ENCODE data around the gene INO80C.

Gene INO80C

GRCh38 chr18:35474884-35475283 is 22.9 kb downstream of the INO80C start:
- no peak overlapping the region for H4K8ac ChIP-seq (ENCODE audit: low read depth, low read length)
- H2BK120ac ChIP-seq (ENCODE audit: insufficient read depth, low read length, poor library complexity), result no peak overlapping the region
- H3K4me1 ChIP-seq (ENCODE audit: control insufficient read depth in 1 of 2, insufficient read depth in 2 of 2, low read length in 2 of 2), result no peaks in the 10 kb centered on the region
- H2BK12ac ChIP-seq (ENCODE audit: low read length), result no peak overlapping the region
- no peak overlapping the region for H4K91ac ChIP-seq (ENCODE audit: low read depth, low read length)
- H3K79me1 ChIP-seq (ENCODE audit: low read length), result no peaks in the 10 kb centered on the region
- no peaks in the 10 kb centered on the region for H3K36me3 ChIP-seq (ENCODE audit: control insufficient read depth in 1 of 2, insufficient read depth in 2 of 2, low read length in 2 of 2)
- H4K12ac ChIP-seq (ENCODE audit: low read depth, low read length), result no peak overlapping the region
- no peak overlapping the region for H3K4me3 ChIP-seq (ENCODE audit: low read depth, low read length)
- no peak overlapping the region for H3K9ac ChIP-seq (ENCODE audit: low read length)
- H3K18ac ChIP-seq (ENCODE audit: low read length), result no peak overlapping the region
- no peak for DNase-seq
- H3K27me3 ChIP-seq (ENCODE audit: insufficient read depth, low read length), result no peaks in the 10 kb centered on the region
- no CpG with 5 or more reads among the region's 1 CpG for WGBS (ENCODE audit: extremely low coverage, insufficient coverage, insufficient read length)
- no peaks in the 10 kb centered on the region for H3K9me3 ChIP-seq (ENCODE audit: insufficient read depth, low read depth, low read length)
- H3K4ac ChIP-seq (ENCODE audit: low read depth, low read length), result no peak overlapping the region
- no peak overlapping the region for H3K27ac ChIP-seq (ENCODE audit: low read depth, low read length)
- no peak overlapping the region for H2BK5ac ChIP-seq (ENCODE audit: low read depth, low read length, poor library complexity)
- no peak overlapping the region for H2AK5ac ChIP-seq (ENCODE audit: low read length)
- no peak overlapping the region for H3K23ac ChIP-seq (ENCODE audit: low read length)
- no peaks in the 10 kb centered on the region for H3K79me2 ChIP-seq (ENCODE audit: control insufficient read depth, insufficient read depth, low read length, poor library complexity)
- no peak overlapping the region for H3K14ac ChIP-seq (ENCODE audit: low read length)
- H3K4me2 ChIP-seq (ENCODE audit: low read length), result no peak overlapping the region
- H2AFZ ChIP-seq (ENCODE audit: insufficient read depth, low read length, poor library complexity), result no peak overlapping the region

GRCh38 chr18:35473562-35473961 is 24.2 kb downstream of the INO80C start:
- no peak overlapping the region for H3K4me2 ChIP-seq (ENCODE audit: low read length)
- no peak overlapping the region for H2BK5ac ChIP-seq (ENCODE audit: low read depth, low read length, poor library complexity)
- peaks cover 4% of the 10 kb centered on the region for H3K9me3 ChIP-seq (ENCODE audit: insufficient read depth, low read depth, low read length)
- no peaks in the 10 kb centered on the region for H3K79me1 ChIP-seq (ENCODE audit: low read length)
- no peak overlapping the region for H4K8ac ChIP-seq (ENCODE audit: low read depth, low read length)
- H3K4me1 ChIP-seq (ENCODE audit: control insufficient read depth in 1 of 2, insufficient read depth in 2 of 2, low read length in 2 of 2), result no peaks in the 10 kb centered on the region
- H3K23ac ChIP-seq (ENCODE audit: low read length), result no peak overlapping the region
- H2AFZ ChIP-seq (ENCODE audit: insufficient read depth, low read length, poor library complexity), result no peak overlapping the region
- no peaks in the 10 kb centered on the region for H3K79me2 ChIP-seq (ENCODE audit: control insufficient read depth, insufficient read depth, low read length, poor library complexity)
- no peak overlapping the region for H3K18ac ChIP-seq (ENCODE audit: low read length)
- no peak overlapping the region for H2BK120ac ChIP-seq (ENCODE audit: insufficient read depth, low read length, poor library complexity)
- H3K27me3 ChIP-seq (ENCODE audit: insufficient read depth, low read length), result no peaks in the 10 kb centered on the region
- H2BK12ac ChIP-seq (ENCODE audit: low read length), result no peak overlapping the region
- no peak overlapping the region for H4K12ac ChIP-seq (ENCODE audit: low read depth, low read length)
- H3K14ac ChIP-seq (ENCODE audit: low read length), result no peak overlapping the region
- no peak overlapping the region for H2AK5ac ChIP-seq (ENCODE audit: low read length)
- no peak overlapping the region for H3K4me3 ChIP-seq (ENCODE audit: low read depth, low read length)
- H3K36me3 ChIP-seq (ENCODE audit: control insufficient read depth in 1 of 2, insufficient read depth in 2 of 2, low read length in 2 of 2), result no peaks in the 10 kb centered on the region
- no peak overlapping the region for H3K4ac ChIP-seq (ENCODE audit: low read depth, low read length)
- no peak overlapping the region for H3K27ac ChIP-seq (ENCODE audit: low read depth, low read length)
- WGBS (ENCODE audit: extremely low coverage, insufficient coverage, insufficient read length), result no CpG with 5 or more reads among the region's 1 CpG
- no peak for DNase-seq
- no peak overlapping the region for H4K91ac ChIP-seq (ENCODE audit: low read depth, low read length)
- H3K9ac ChIP-seq (ENCODE audit: low read length), result no peak overlapping the region

GRCh38 chr18:35470435-35470834 is 27.3 kb downstream of the INO80C start:
- H3K4me2 ChIP-seq (ENCODE audit: low read length), result no peak overlapping the region
- no peak overlapping the region for H3K27ac ChIP-seq (ENCODE audit: low read depth, low read length)
- H2BK12ac ChIP-seq (ENCODE audit: low read length), result no peak overlapping the region
- H3K36me3 ChIP-seq (ENCODE audit: control insufficient read depth in 1 of 2, insufficient read depth in 2 of 2, low read length in 2 of 2), result no peaks in the 10 kb centered on the region
- no peak overlapping the region for H4K12ac ChIP-seq (ENCODE audit: low read depth, low read length)
- H3K14ac ChIP-seq (ENCODE audit: low read length), result no peak overlapping the region
- H3K79me1 ChIP-seq (ENCODE audit: low read length), result no peaks in the 10 kb centered on the region
- H2BK5ac ChIP-seq (ENCODE audit: low read depth, low read length, poor library complexity), result no peak overlapping the region
- H2BK120ac ChIP-seq (ENCODE audit: insufficient read depth, low read length, poor library complexity), result no peak overlapping the region
- no peaks in the 10 kb centered on the region for H3K4me1 ChIP-seq (ENCODE audit: control insufficient read depth in 1 of 2, insufficient read depth in 2 of 2, low read length in 2 of 2)
- H4K8ac ChIP-seq (ENCODE audit: low read depth, low read length), result no peak overlapping the region
- no peak overlapping the region for H2AK5ac ChIP-seq (ENCODE audit: low read length)
- no peak overlapping the region for H3K23ac ChIP-seq (ENCODE audit: low read length)
- no peak overlapping the region for H3K9ac ChIP-seq (ENCODE audit: low read length)
- H3K4me3 ChIP-seq (ENCODE audit: low read depth, low read length), result no peak overlapping the region
- no peak overlapping the region for H2AFZ ChIP-seq (ENCODE audit: insufficient read depth, low read length, poor library complexity)
- no peaks in the 10 kb centered on the region for H3K27me3 ChIP-seq (ENCODE audit: insufficient read depth, low read length)
- H3K4ac ChIP-seq (ENCODE audit: low read depth, low read length), result no peak overlapping the region
- H3K79me2 ChIP-seq (ENCODE audit: control insufficient read depth, insufficient read depth, low read length, poor library complexity), result no peaks in the 10 kb centered on the region
- H3K9me3 ChIP-seq (ENCODE audit: insufficient read depth, low read depth, low read length), result peaks cover 4% of the 10 kb centered on the region
- DNase-seq, result no peak
- no CpG with 5 or more reads among the region's 6 CpGs for WGBS (ENCODE audit: extremely low coverage, insufficient coverage, insufficient read length)
- H4K91ac ChIP-seq (ENCODE audit: low read depth, low read length), result no peak overlapping the region
- H3K18ac ChIP-seq (ENCODE audit: low read length), result no peak overlapping the region

DNA sequence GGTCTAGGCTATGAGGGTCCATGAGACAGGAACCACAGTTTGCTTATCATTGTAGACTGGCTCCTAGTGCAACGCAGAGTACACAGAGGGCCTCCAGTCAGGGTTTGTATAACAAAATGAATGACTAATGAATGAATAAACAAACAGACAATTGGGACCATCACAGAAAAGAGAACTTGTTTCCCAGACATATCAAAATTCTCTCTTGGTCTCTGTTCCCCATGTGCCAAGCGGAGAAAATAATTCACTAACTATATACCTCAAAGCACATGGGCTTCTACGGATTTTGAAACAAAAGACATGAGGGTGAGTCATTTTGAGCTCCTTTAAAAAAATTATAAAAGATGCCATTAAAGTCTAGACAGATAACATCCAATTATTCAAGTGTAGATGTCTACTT is 28.0 kb downstream of the INO80C start:
- Histone ChIP-seq H2BK12ac (ENCODE audit: low read length) (no peak overlapping the region), H3K27me3 (ENCODE audit: insufficient read depth, low read length) (no peaks in the 10 kb centered on the region), H4K12ac (ENCODE audit: low read depth, low read length) (no peak overlapping the region), H3K27ac (ENCODE audit: low read depth, low read length) (no peak overlapping the region), H3K4me2 (ENCODE audit: low read length) (no peak overlapping the region), H3K36me3 (ENCODE audit: control insufficient read depth in 1 of 2, insufficient read depth in 2 of 2, low read length in 2 of 2) (no peaks in the 10 kb centered on the region), H4K91ac (ENCODE audit: low read depth, low read length) (no peak overlapping the region), H2AK5ac (ENCODE audit: low read length) (no peak overlapping the region), H2BK120ac (ENCODE audit: insufficient read depth, low read length, poor library complexity) (no peak overlapping the region), H3K23ac (ENCODE audit: low read length) (no peak overlapping the region), H3K14ac (ENCODE audit: low read length) (no peak overlapping the region), H3K18ac (ENCODE audit: low read length) (no peak overlapping the region), H2AFZ (ENCODE audit: insufficient read depth, low read length, poor library complexity) (no peak overlapping the region), H3K79me1 (ENCODE audit: low read length) (no peaks in the 10 kb centered on the region), H3K4me1 (ENCODE audit: control insufficient read depth in 1 of 2, insufficient read depth in 2 of 2, low read length in 2 of 2) (no peaks in the 10 kb centered on the region), H3K4me3 (ENCODE audit: low read depth, low read length) (no peak overlapping the region), H4K8ac (ENCODE audit: low read depth, low read length) (no peak overlapping the region), H2BK5ac (ENCODE audit: low read depth, low read length, poor library complexity) (no peak overlapping the region), H3K9ac (ENCODE audit: low read length) (no peak overlapping the region), H3K79me2 (ENCODE audit: control insufficient read depth, insufficient read depth, low read length, poor library complexity) (no peaks in the 10 kb centered on the region), H3K9me3 (ENCODE audit: insufficient read depth, low read depth, low read length) (peaks cover 4% of the 10 kb centered on the region), H3K4ac (ENCODE audit: low read depth, low read length) (no peak overlapping the region)
- WGBS (ENCODE audit: extremely low coverage, insufficient coverage, insufficient read length), result no CpG with 5 or more reads among the region's 3 CpGs
- no peak for DNase-seq

Data from trophoblast cell (in vitro differentiated cells and primary cell).